GM19438 (cell line): ENCODE results near the gene SEC24D.
"Not testable (repeated sequence)": the region's sequence is repeated elsewhere in the genome, so short reads cannot be mapped to it uniquely, and the experiment has no call there.

Experiments used
- ATAC-seq: cut with Tn5 transposase; IDR thresholded peaks from one replicate; pipeline ENCODE4 v1.9.1; 2021; ENCODE audit warnings: low read depth; ENCODE audit not compliant: unreplicated experiment

Gene SEC24D

DNA sequence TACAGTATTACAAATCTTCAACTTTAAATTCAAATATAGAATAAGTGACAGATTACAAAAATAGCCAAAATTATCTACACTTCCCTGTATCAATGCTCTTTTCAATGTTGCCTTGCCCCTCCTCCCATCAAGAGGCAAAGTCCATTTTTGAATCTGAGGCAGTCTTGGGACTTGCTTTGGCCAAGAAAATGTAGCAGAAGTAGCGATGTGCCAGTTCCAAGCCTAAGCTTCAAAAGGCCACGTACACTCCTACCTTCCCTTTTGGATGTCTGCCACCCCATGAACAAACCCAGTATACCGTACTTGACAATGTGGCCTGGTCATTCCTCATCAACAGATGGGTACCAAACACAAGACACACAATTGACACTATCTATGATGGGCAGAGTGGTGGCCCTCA lies 24.1 kb downstream of the SEC24D start:
- ATAC-seq = no peak

DNA sequence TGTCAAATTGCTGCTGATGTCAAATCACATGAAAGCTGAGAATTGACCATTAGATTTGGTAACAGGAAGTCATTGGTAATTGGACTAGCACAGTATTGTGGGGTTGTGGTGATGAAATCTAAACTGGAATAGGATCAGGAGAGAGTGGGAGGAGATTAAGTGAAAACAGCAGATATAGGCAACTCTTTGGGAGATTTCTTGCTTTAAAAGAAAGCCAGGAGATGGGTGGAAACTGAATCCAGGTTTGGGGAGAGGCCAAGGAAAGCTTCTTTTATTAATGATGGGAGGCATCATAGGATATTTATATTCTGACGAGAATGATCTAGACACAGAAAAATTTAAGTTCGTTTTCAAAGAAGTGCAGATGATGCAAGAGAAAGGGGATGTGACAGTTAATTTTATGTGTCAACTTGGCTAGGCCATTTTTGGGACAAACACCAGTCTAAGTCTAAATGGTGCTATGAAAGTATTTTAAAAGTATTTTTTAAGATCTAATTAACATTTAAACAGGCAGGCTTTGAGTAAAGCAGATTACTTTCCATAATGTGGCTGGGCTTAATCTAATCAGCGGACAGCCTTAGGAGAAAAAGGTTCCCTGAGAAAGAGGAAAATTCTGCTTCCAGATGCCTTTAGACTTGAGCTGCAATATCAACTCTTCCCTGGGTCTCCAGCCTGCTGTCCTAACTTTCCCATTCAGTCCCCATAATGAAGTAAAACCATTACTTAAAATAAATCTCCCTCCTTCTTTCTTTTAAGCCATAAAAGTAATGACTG lies 24.7 kb downstream of the SEC24D start:
- no peak for ATAC-seq

DNA sequence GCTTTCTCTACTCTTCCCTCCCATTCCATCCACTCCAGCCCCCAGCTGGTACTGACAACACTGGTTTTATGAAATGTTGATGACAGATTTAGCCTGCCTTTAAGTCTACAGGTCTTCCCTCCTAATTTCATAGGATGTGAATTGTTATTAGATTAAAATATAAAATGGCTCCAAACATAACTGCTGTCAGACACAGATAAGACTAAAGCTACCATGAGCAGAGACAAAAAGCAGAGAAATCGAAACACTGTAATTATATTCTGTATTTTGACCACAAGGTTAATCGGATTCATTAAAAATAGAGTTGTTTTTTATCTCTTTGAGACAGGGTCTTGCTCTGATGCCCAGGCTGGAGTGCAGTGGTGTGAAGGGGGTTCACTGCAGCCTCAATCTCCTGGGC lies 28.3 kb downstream of the SEC24D start:
- no peak for ATAC-seq

DNA sequence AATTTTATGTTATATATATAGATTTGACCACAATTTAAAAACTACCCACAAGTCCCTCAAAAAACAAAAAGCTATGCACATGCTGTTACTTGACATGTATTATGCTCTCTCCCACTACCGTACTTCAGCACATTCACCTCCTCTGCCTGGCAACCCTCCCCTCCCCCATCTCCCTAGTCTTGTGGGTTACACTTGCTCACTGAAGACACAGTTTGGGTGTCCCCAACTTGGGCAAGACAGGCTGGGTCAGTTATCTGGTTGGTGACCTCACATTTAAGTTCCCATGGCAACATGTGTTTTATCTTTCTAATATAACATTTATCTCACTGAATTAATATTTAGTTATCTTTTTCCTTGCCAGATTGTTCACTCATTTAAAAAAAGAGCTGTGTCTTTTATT lies 32.7 kb downstream of the SEC24D start:
- ATAC-seq = no peak

DNA sequence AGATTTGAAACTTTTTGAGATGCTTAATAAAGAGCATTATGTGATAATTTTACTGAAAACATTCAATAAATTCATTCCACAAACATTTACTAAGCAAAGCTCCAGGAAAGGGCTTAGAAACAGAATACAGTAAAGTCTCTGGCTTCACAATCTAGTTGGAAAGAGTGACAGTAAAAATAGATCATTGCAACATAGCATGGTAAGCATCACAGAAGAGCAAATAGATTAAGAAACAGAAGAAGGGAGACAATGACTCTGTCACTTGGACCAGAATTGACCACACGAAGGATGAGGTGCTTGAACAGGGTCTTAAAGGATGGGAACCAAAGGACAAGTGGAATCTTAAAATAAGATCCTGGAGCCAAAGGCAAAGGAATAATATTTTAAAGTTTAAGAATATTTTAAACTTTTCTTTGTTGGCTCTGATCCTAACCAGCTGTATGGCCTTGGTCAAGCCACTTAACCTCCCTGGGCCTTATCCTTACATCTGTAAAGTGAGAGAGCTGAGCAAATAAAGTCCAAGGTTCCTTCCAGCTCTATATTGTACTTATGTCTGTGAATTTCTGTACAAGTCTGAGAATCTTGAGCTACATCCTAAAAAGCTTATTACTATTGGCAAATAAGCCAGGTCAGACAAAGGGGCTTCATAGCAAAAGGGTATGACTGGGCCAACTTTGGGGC lies 33.9 kb downstream of the SEC24D start:
- ATAC-seq = no peak

DNA sequence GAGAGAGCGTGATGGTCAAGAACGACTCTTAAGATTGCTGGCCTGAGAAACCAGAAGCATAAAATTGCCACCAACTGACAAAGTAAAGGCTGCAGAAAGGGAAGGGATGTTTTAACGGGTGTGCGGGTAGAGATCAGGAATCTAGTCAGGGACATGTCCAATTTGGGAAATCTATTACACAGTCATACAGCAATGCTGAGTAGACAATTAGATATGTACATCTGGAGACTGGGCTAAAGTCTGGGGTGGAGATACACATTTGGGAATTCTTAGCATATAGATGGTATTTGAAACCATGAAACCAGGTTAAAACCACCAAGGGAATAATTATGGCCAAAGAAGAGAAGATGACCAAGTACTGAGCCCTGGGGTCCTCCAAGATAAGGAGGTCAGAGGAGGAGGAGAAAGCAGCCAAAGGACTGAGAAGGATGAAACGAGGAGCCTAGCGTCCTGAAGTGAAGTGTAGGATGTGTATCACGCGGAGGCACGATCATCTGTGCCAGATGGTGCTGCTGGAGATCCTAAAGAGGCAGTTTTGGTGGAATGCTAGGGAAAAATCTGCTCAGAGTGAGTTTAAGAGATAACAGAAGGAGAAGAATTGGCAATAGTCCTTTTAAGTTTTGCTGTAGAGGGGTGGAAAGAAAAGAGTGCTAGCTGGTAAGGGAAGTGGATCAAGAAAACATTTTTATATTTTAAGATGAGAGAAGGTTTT lies 36.5 kb downstream of the SEC24D start:
- no peak for ATAC-seq

DNA sequence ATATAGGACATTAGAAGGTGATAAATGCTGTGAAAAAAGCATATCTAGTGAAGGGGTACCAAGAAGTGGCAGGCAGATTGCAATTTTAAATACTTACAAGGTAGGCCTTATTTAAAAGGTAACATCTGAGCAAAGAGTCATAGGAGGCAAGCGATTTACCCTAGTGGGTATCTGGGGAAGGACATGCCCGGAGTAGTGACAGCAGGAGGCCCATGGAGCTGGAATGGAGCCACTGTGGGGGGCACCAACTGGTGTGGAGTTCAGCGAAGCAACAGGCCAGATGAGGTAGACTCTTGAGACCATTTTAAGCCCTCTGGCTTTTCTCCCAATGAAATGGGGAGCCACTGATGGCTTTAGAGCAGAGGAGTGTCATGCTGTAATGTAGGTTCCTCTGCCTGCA lies 37.3 kb downstream of the SEC24D start:
- ATAC-seq = no peak

DNA sequence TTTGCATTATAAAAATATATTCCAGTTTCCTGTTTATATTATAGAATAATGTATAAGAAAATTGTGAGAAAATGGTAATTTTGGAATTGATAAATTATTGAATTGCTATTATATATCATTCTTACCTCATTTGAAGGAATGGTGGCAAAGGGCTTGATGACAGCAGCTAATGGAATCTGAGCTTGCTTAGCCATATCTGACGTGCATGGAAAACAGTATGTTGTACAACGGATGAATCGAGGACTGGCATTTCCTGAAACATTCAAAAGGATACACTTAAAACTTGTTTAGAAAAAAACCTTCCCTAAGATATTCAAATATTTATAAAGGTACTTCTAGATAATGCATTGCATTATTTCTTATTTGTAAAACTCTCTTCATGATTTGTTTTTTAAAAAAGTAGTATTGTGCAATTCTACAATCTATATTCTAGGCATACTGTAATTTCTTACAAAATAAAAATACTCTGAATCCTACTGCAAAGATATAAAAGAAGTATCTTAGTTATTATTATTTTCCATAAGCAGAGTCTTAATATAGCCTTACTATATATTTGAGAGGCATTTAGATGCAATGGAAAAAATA lies 38.3 kb downstream of the SEC24D start:
- no peak for ATAC-seq

DNA sequence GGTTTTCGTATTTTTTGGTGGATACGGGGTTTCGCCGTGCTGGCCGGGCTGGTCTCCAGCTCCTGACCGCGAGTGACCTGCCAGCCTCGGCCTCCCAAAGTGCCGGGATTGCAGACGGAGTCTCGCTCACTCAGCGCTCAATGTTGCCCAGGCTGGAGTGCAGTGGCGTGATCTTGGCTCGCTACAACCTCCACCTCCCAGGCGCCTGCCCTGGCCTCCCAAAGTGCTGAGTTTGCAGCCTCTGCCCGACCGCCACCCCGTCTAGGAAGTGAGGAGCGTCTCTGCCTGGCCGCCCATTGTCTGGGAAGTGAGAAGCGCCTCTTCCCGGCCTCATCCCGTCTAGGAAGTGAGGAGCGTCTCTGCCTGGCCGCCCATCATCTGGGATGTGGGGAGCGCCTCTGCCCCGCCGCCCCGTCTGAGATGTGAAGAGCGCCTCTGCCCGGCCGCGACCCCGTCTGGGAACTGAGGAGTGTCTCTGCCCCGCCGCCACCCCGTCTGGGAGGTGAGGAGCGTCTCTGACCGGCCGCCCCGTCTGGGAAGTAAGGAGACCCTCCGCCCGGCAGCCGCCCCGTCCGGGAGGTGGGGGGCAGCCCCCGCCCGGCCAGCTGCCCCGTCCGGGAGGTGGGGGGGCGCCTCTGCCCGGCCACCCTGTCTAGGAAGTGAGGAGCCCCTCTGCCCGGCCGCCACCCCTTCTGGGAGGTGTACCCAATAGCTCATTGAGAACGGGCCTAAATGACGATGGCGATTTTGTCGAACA lies 44.1 kb downstream of the SEC24D start:
- ATAC-seq = not testable (repeated sequence)

DNA sequence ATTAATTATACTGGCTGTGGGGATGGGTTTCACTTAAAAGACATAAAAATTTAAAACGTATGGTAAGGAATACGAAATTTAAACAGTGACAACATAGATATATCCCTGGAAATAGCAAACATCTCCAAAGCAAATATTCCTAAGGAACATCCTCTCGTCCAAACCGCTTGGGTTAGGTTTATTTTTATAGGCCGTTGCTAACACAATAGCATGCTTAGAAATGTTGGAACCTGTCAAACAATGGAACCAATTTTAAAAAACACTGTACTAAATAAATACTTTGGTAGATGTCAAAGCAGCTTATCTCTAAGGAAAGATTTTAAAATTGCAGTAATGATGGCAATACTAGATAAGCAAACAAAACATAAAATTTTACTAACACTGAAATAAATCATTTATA lies 45.4 kb downstream of the SEC24D start:
- no peak for ATAC-seq

DNA sequence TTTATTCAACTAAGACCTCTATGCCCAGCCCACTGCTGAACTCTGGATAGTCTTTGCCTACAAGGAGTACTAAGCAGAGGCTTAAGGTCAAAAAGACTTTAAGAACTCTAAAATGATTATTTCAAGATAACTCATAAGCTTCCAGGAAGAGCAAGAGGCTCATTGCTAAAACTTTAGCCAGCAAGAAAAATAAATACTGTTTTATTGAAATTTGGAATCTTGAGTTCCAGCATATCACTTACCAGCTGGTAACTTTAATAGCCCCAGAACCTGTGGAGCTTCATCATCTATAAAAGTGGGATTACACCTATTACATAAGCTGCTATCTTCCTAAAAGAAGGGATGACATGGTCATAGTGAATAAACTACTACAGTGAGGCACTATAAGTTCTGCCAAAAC lies 47.0 kb downstream of the SEC24D start:
- no peak for ATAC-seq

DNA sequence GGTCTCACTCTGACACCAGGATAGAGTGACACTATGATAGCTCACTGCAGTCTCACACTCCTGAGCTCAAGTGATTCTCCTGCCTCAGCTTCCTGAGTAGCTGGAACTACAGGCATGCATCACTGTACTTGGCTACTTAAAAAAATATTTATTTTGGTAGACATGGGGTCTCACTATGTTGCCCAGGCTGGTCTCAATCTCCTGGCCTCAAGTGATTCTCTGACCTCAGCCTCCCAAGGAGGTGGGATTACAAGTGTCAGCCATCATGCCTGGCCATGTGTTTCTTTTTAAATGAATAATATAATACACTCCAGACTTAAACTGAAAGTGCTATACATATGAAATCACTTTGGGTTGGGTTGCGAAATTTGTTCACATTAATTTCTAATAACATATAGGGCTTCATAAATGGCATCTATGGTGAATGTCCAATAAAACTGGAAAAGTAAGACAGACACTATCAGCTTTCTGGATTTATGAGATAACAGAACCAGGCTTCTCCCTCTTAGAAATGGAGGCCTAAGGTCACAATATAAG lies 48.0 kb downstream of the SEC24D start:
- ATAC-seq = no peak

DNA sequence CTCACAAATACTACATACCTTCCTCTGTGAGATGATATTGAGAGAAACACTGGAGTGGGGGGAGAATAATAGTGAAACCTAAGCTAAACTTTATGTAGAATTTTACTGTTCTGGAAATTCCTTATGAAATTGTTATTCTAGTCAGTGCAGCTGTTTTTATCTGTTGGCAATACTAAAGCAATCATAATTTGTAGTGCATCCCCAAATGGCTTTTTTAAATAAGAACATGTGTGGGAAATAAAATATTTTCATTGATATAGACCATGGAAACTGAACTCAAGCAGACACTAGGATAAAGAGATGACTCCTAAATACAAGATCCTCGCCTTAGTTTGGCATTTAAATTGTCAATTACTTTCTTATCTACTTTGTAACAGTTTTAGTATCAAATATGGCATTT lies 51.1 kb downstream of the SEC24D start:
- ATAC-seq = no peak

DNA sequence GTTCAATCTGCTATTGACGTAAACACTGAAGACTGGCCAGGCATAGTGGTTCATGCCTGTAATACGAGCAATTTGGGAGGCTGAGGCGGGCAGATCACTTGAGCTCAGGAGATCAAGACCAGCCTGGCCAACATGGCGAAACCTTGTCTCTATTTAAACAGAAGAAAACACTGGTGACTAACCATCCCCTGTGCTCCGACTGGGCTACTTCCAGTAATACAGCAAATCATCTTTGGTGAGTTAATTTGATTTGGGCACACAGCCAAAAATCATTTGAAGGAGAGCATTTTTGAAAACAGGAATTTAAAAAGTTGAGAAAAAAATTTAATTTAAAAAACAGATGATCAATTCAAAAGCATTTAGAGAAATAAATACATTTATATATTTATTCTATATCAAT lies 52.0 kb downstream of the SEC24D start:
- ATAC-seq = no peak

DNA sequence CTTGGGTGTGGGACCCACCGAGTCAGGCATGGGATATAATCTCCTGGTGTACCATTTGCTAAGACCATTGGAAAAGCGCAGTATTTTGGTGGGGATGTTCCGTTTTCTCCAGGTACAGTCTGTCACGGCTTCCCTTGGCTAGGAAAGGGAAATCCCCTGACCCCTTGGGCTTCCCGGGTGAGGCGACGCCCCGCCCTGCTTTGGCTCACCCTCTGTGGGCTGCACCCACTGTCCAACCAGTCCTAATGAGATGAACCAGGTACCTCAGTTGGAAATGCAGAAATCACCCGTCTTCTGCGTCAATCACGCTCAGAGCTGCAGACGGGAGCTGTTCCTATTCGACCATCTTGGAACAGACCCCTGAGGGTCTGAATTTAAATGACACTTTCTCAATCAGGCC lies 53.0 kb downstream of the SEC24D start:
- not testable (repeated sequence) for ATAC-seq

DNA sequence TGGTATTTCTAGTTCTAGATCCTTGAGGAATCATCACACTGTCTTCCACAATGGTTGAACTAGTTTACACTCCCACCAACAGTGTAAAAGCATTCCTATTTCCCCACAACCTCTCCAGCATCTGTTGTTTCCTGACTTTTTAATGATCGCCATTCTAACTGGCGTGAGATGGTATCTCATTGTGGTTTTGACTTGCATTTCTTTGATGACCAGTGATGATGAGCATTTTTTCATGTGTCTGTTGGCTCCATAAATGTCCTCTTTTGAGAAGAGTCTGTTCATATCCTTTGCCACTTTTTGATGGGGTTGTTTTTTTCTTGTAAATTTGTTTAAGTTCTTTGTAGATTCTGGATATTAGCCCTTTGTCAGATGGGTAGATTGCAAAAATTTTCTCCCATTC lies 58.3 kb downstream of the SEC24D start:
- not testable (repeated sequence) for ATAC-seq

DNA sequence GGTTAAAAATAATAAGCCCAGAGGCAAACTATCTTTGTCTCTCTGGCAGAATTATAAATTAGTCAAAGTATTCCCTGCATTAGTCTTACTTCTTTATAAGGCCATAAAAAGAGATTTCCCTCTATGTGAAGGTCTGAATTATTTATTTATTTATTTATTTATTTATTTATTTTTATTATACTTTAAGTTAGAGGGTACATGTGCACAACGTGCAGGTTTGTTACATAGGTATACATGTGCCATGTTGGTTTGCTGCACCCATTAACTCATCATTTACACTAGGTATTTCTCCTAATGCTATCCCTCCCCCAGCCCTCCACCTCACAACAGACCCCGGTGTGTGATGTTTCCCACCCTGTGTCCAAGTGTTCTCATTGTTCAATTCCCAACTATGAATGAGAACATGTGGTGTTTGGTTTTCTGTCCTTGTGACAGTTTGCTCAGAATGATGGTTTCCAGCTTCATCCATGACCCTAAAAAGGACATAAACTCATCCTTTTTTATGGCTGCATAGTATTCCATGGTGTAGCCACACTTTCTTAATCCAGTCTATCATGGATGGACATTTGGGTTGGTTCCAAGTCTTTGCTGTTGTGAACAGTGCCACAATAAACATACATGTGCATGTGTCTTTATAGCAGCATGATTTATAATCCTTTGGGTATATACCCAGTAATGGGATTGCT lies 58.8 kb downstream of the SEC24D start:
- ATAC-seq = not testable (repeated sequence)

DNA sequence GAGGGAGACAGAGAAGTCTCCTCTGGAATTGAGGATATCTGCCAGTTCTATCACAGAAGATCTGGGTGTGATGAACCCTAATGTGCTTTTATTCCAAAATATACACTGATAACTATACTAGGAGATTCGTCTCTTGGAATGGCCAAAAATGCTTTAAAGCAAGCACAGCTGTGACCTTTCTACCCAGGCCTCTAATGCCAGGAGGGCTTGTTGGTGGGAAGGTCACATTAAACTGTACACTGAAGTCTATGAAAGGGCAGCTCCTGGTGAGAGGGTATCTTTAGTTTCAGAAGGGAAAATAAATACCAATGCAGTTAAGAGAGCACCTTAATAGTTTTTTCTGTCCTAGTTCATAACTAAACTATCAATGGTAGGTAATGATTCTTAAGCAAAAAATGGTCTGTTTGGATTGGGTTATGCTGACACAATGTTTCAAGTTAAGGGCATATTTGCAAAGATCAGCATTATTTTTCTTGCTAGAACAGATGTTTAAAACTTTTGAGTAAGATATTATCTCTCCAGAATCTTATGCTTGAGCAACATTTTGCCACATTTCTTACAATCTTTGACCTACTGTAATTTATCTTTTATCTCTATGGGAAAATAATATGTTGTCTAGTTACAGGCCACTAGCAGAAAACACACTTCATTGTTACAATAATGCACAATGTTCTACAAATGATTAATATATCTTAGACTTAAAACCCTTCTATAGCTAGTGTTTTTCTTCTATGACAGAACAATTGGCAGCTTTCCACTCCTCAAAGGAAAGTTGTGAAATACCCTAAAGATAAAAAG lies 59.6 kb downstream of the SEC24D start:
- no peak for ATAC-seq

DNA sequence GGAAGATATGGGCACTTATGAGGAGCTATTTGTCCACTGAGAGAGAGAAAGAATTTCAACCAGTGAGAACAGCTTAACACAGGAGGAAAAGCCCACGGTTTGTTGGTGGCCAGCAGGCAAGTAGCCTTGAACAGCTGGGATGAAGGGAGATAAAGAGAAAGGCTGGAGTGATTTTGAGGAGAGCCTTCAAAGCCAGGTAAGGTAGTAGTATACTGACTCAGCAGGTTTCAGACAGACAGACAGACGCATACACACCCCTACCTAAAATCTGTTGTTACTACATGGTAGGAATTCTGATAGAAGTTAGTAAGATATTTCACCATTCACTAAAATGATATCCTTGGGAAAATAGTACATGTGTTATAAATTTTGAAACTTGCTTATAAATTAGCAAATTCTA lies 60.5 kb downstream of the SEC24D start:
- ATAC-seq = no peak
